ENCODE data around the gene CENPT. TPM values are rescaled to one million over a fixed set of nuclear protein-coding genes. Genes with fewer than 3 reads are reported as not detected.

CENPT gene
- 32.7 and 33.8 TPM in 2 replicates for total RNA-seq (2021)
- Bru-seq, nascent RNA, result percentile 47 among the genes with signal in this experiment
- BruChase-seq, experiment 1, labeled RNA remaining after a 2-hour chase, result percentile 58 among the genes with signal in this experiment
- percentile 80 among the genes with signal in this experiment for BruChase-seq, experiment 2, labeled RNA remaining after a 6-hour chase
- long read RNA-seq, transcript CENPT-218 (12 exons, 2,133 nt), result major isoform, 15 of 78 reads
- long read RNA-seq, partial matches to known transcripts, result 35 of 78 reads
- long read RNA-seq, other reads (novel, unspliced or antisense), result 24 of 78 reads

- POLR2A ChIA-PET (ENCODE audit: unreplicated experiment), result no interaction called here
- intact Hi-C loops (cut with micrococcal nuclease; ENCODE audit: unreplicated experiment), result loop anchor here (2.0 to 5.0 kb wide), 2 partner anchors 14 to 40 kb away; partner anchors contain the start of genes RANBP10 and TSNAXIP1
Observed at GRCh38 chr16:67847064-67847861, at the start of gene CENPT. Gene CENPT, minus strand, starts transcription at chr16:67847693. Its CDS starts 13,834 bp downstream, at chr16:67833859.

GRCh38 chr16:67897231-67897630 lies 49.7 kb upstream of the CENPT start:
- Histone ChIP-seq H3K79me2 (ENCODE audit: low read depth) (peaks cover 57% of the 10 kb centered on the region), H3F3A (ENCODE audit: insufficient read depth, low read depth) (peaks cover 14% of the 10 kb centered on the region; the same call in 1 of the 2 replicates), H3K27me3 (ENCODE audit: insufficient read depth, low read depth) (no peaks in the 10 kb centered on the region), H3K9me3 (ENCODE audit: insufficient read depth, low read depth) (no peaks in the 10 kb centered on the region), H3K4me1 (replicated peaks; ENCODE audit: insufficient read depth) (peaks cover 13% of the 10 kb centered on the region), H3K4me3 (no peak overlapping the region), H2AFZ (no peak overlapping the region), H3K36me3 (ENCODE audit: low read depth) (no peaks in the 10 kb centered on the region), H3K27ac (no peak overlapping the region), H3K9me2 (ENCODE audit: insufficient read depth) (no peaks in the 10 kb centered on the region), H3K4me2 (no peak overlapping the region), H4K20me1 (ENCODE audit: insufficient read depth) (peaks cover 28% of the 10 kb centered on the region)
- intact Hi-C loops (cut with micrococcal nuclease; ENCODE audit: unreplicated experiment), result no loop called here
- POLR2A ChIA-PET (ENCODE audit: unreplicated experiment), result interaction anchor here (0.5 kb wide), 1 partner anchor 38 kb away, joined by 3 read pairs; no protein-coding TSS in a partner anchor
- CTCF ChIA-PET, result no interaction called here
- no peak for DNase-seq
- no peak for TF ChIP-seq EZH2 (IDR thresholded peaks at IDR 0.05; ENCODE audit: low read depth)
- no peak for TF ChIP-seq CTCF (conservative IDR thresholded peaks at IDR 0.05)
- no TSS peak for BruUV-seq (replicated peaks)

More at GRCh38 chr16:67847064-67847861, at the start of gene CENPT:
- TF ChIP-seq CTCF (conservative IDR thresholded peaks at IDR 0.05) (no peak), EZH2 (IDR thresholded peaks at IDR 0.05; ENCODE audit: low read depth) (no peak)
- H2AFZ ChIP-seq, result peak within 1 kb of the TSS; percentile 79
- peak within 1 kb of the TSS; percentile 93 for H3K4me2 ChIP-seq
- H3F3A ChIP-seq (ENCODE audit: insufficient read depth, low read depth), result peaks cover 23% of the 10 kb centered on the region; the same call in 1 of the 2 replicates
- no peaks in the 10 kb centered on the region for H3K9me3 ChIP-seq (ENCODE audit: insufficient read depth, low read depth)
- peaks cover 45% of the 10 kb centered on the region for H4K20me1 ChIP-seq (ENCODE audit: insufficient read depth)
- CTCF ChIA-PET, result interaction anchor here (0.7 kb wide), 1 partner anchor 184 kb away, joined by 4 read pairs; no protein-coding TSS in a partner anchor
- peak within 1 kb of the TSS; percentile 100 for H3K4me3 ChIP-seq
- no peaks in the 10 kb centered on the region for H3K27me3 ChIP-seq (ENCODE audit: insufficient read depth, low read depth)
- peak within 1 kb of the TSS; percentile 70 for H3K27ac ChIP-seq
- peaks cover 87% of the 10 kb centered on the region for H3K79me2 ChIP-seq (ENCODE audit: low read depth)
- H3K36me3 ChIP-seq (ENCODE audit: low read depth), result no peaks in the 10 kb centered on the region; the same call in 1 of the 2 replicates
- BruUV-seq (replicated peaks), result no TSS peak
- peaks cover 43% of the 10 kb centered on the region for H3K4me1 ChIP-seq (replicated peaks; ENCODE audit: insufficient read depth)
- no peaks in the 10 kb centered on the region for H3K9me2 ChIP-seq (ENCODE audit: insufficient read depth)
- DNase-seq, result peak; percentile 64 to 79

- Histone ChIP-seq H3K4me1 (replicated peaks; ENCODE audit: insufficient read depth) (peaks cover 14% of the 10 kb centered on the region), H2AFZ (peak overlapping the region; percentile 86), H3K79me2 (ENCODE audit: low read depth) (peaks cover 52% of the 10 kb centered on the region), H3F3A (ENCODE audit: insufficient read depth, low read depth) (peaks cover 20% of the 10 kb centered on the region; the same call in 1 of the 2 replicates), H3K27ac (peak overlapping the region; percentile 31), H3K9me3 (ENCODE audit: insufficient read depth, low read depth) (no peaks in the 10 kb centered on the region), H3K27me3 (ENCODE audit: insufficient read depth, low read depth) (no peaks in the 10 kb centered on the region), H3K4me3 (peak overlapping the region; percentile 98), H3K4me2 (peak overlapping the region; percentile 89), H3K36me3 (ENCODE audit: low read depth) (no peaks in the 10 kb centered on the region), H3K9me2 (ENCODE audit: insufficient read depth) (no peaks in the 10 kb centered on the region), H4K20me1 (ENCODE audit: insufficient read depth) (peaks cover 19% of the 10 kb centered on the region)
- ChIA-PET POLR2A (ENCODE audit: unreplicated experiment) (no interaction called here), CTCF (interaction anchor here (0.6 kb wide), 1 partner anchor 77 kb away, joined by 11 read pairs; no protein-coding TSS in a partner anchor)
- TSS peak; percentile 41 for BruUV-seq (replicated peaks)
- intact Hi-C loops (cut with micrococcal nuclease; ENCODE audit: unreplicated experiment), result loop anchor here (5.0 kb wide), 1 partner anchor 33 kb away; no protein-coding TSS in a partner anchor
- TF ChIP-seq EZH2 (IDR thresholded peaks at IDR 0.05; ENCODE audit: low read depth) (no peak), CTCF (conservative IDR thresholded peaks at IDR 0.05) (no peak)
- no peak for DNase-seq
Observed at GRCh38 chr16:67893743-67894399, 46.4 kb upstream of the CENPT start.

Data from PC-9 (cell line).